Liver (tissue), 9 donors: ENCODE results near the gene ARL6IP4. TPM values are rescaled to one million over a fixed set of nuclear protein-coding genes. Genes with fewer than 3 reads are reported as not detected.

Source experiments
- DNase-seq: peaks from one replicate; pipeline ENCODE4 v3.0.0-alpha.2; 2017; ENCODE audit warnings: low spot score
- H3K27ac ChIP-seq, 2 donors: one replicate each; pipeline ENCODE4 v1.7.0; 2013; ENCODE audit warnings: inconsistent platforms in 2 of 2, low read length in 2 of 2, control low read depth in 1 of 2, low read depth in 1 of 2, mild to moderate bottlenecking in 1 of 2
- H3K27me3 ChIP-seq, 4 donors: one replicate each; pipeline versions ENCODE4 v1.6.1 to v1.7.0; 2013; ENCODE audit warnings: low read length in 3 of 4, inconsistent platforms in 1 of 4, mild to moderate bottlenecking in 1 of 4, moderate library complexity in 1 of 4; ENCODE audit not compliant: control insufficient read depth in 4 of 4, insufficient read depth in 4 of 4
- H3K36me3 ChIP-seq, 4 donors: one replicate each; pipeline versions ENCODE4 v1.6.1 to v1.7.0; 2013; ENCODE audit warnings: low read length in 3 of 4, mild to moderate bottlenecking in 3 of 4, low read depth in 1 of 4, moderate library complexity in 1 of 4; ENCODE audit not compliant: control insufficient read depth in 4 of 4, insufficient read depth in 3 of 4
- H3K4me1 ChIP-seq, 4 donors: one replicate each; pipeline versions ENCODE4 v1.6.1 to v1.7.0; 2013; ENCODE audit warnings: low read length in 3 of 4, mild to moderate bottlenecking in 3 of 4, moderate library complexity in 1 of 4; ENCODE audit not compliant: control insufficient read depth in 4 of 4, insufficient read depth in 4 of 4
- H3K4me3 ChIP-seq, 3 donors: one replicate each; pipeline versions ENCODE4 v1.6.1 to v1.7.0; 2013; ENCODE audit warnings: low read length in 3 of 3, control low read depth in 1 of 3, low read depth in 1 of 3, mild to moderate bottlenecking in 1 of 3
- H3K9ac ChIP-seq, 2 donors: one replicate each; pipeline ENCODE4 v1.7.0; 2013; ENCODE audit warnings: low read length in 2 of 2, mild to moderate bottlenecking in 2 of 2, moderate library complexity in 2 of 2, control low read depth in 1 of 2, low read depth in 1 of 2
- H3K9me3 ChIP-seq, 4 donors: one replicate each; pipeline versions ENCODE4 v1.6.1 to v1.7.0; 2013; ENCODE audit warnings: low read length in 3 of 4; ENCODE audit not compliant: control insufficient read depth in 4 of 4
- EGR1 ChIP-seq, 2 donors: IDR thresholded peaks; 2 replicates each; pipeline ENCODE4 v1.6.1; 2016 to 2018; ENCODE audit warnings: antibody characterized with exemption in 2 of 2, low read depth in 2 of 2
- FOXA1 ChIP-seq: IDR thresholded peaks from 2 replicates; pipeline ENCODE4 v1.6.1; 2016; ENCODE audit warnings: antibody characterized with exemption
- FOXA2 ChIP-seq: IDR thresholded peaks from 2 replicates; pipeline ENCODE4 v1.6.1; 2016; ENCODE audit warnings: antibody characterized with exemption
- GABPA ChIP-seq, 2 donors: IDR thresholded peaks in 1 of 2; conservative IDR thresholded peaks in 1 of 2; 2 replicates each; pipeline ENCODE4 v1.6.1; 2016; ENCODE audit warnings: antibody characterized with exemption in 2 of 2, mild to moderate bottlenecking in 1 of 2, moderate library complexity in 1 of 2
- HNF4A ChIP-seq, 2 donors: conservative IDR thresholded peaks; 2 replicates each; pipeline ENCODE4 v1.6.1; 2016; ENCODE audit warnings: antibody characterized with exemption in 2 of 2, mild to moderate bottlenecking in 2 of 2
- HNF4G ChIP-seq: IDR thresholded peaks from 2 replicates; pipeline ENCODE4 v1.6.1; 2016; ENCODE audit warnings: antibody characterized with exemption
- JUND ChIP-seq, 2 donors: IDR thresholded peaks; 2 replicates each; pipeline ENCODE4 v1.6.1; 2016; ENCODE audit warnings: antibody characterized with exemption in 2 of 2
- NR2F2 ChIP-seq: IDR thresholded peaks from 2 replicates; pipeline ENCODE4 v1.6.1; 2016; ENCODE audit warnings: antibody characterized with exemption
- RAD21 ChIP-seq, 2 donors: IDR thresholded peaks; 2 replicates each; pipeline ENCODE4 v1.6.1; 2016; ENCODE audit warnings: antibody characterized with exemption in 2 of 2, mild to moderate bottlenecking in 2 of 2
- RXRA ChIP-seq, 2 donors: IDR thresholded peaks; 2 replicates each; pipeline ENCODE4 v1.6.1; 2017 to 2018; ENCODE audit warnings: antibody characterized with exemption in 2 of 2, mild to moderate bottlenecking in 1 of 2
- SP1 ChIP-seq: IDR thresholded peaks from 2 replicates; pipeline ENCODE4 v1.6.1; 2018; ENCODE audit warnings: antibody characterized with exemption, mild to moderate bottlenecking
- TAF1 ChIP-seq: conservative IDR thresholded peaks from 2 replicates; pipeline ENCODE4 v1.6.1; 2016; ENCODE audit warnings: antibody characterized with exemption, mild to moderate bottlenecking
- YY1 ChIP-seq: IDR thresholded peaks from 2 replicates; pipeline ENCODE4 v1.6.1; 2016; ENCODE audit warnings: antibody characterized with exemption, mild to moderate bottlenecking
- WGBS: extraction: QIAGEN DNeasy Blood & Tissue Kit; methylation state at CpG from one replicate; pipeline ENCODE4 v1.1.7; 2013; 5-methylcytosine and 5-hydroxymethylcytosine counted together
- polyA plus RNA-seq, 2 donors: library from polyadenylated mRNA; stranded (reverse) in 1 of 2; unstranded in 1 of 2; fragments of 200-250 nt in 1 of 2; fragments of >200 nt in 1 of 2; fragmentation: Nextera tagmentation in 1 of 2; extraction: Ambion mirVana in 1 of 2; gene quantifications; one replicate each; pipeline versions ENCODE4 v1.2.1 to v1.2.3, GENCODE V29; 2013 to 2015
- total RNA-seq, 2 donors: library from RNA; depleted of rRNA; stranded (reverse); fragments of >200 nt; gene quantifications; one replicate each; pipeline ENCODE4 v1.2.3, GENCODE V29; 2014
- TF ChIP-seq, protein P1 (sequence below): IDR thresholded peaks from 2 replicates; pipeline ENCODE4 v1.6.1; 2016; ENCODE audit warnings: antibody characterized with exemption
- TF ChIP-seq, protein P2 (sequence below): IDR thresholded peaks from 2 replicates; pipeline ENCODE4 v1.6.1; 2016; ENCODE audit warnings: antibody characterized with exemption, mild to moderate bottlenecking
- TF ChIP-seq, protein P3 (sequence below): fragments of 150-350 bp; IDR thresholded peaks from 2 replicates; pipeline ENCODE4 v1.5.1; 2017; ENCODE audit warnings: improper control_type of control experiment, low read depth, low read length; ENCODE audit not compliant: missing input control
- TF ChIP-seq, protein P4 (sequence below): IDR thresholded peaks from 2 replicates; pipeline ENCODE4 v1.6.1; 2016; ENCODE audit warnings: antibody characterized with exemption
- TF ChIP-seq, protein P5 (sequence below): IDR thresholded peaks from 2 replicates; pipeline ENCODE4 v1.6.1; 2016; ENCODE audit warnings: antibody characterized with exemption
- donor health status: healthy.
- donor health status: healthy.
- donor health status: healthy.
- donor health status: healthy.
- donor health status: healthy.

The ARL6IP4 gene
- total and polyA plus RNA-seq, 4 donors = 59.2 to 187 (median 121) TPM

DNA sequence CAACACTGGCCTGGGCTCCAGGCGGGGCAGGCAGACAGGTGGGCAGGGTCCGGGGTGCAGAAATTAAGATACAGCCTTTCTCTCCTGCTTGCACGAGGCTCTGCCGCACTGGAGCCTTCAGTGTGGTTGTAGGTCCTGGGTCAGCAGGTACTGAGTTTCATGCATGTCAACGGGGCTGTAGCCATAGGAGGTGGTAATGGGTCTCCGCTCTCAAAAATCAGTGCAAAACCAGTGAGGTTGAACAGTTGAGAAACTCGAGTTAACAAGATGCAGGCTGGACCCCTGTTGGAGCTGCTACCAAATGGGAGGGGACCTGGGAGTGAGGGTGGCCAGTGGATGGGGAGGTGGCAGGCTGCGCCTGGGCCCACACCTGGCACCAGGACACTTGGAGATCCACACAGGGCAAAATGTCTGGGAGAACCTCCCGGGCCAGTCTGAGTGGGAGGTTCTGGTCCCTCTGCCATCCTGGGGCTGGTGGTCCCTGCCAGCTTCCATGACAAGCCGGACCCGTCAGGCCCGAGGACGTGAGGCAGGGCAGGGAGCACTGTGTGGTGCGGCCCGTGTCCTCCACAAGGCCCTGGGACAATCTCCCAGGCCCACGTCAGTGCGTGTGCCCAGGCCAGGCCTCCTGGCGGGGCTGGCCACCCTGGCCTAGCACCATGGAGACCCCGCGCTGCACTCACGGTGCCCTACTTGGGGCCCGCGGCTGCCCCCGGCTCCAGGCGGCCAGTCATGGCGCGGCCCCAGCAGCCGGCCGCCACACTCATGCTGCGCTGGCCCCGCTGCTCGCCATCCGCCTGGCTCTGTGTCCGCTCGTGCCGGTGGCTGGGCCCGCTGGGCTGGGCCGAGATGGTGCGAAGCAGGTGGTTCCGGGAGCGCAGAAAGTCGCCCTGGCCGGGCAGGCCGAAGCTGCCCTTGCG is 5.1 kb downstream of the ARL6IP4 start:
- Histone ChIP-seq H3K9ac (no peak overlapping the region), H3K36me3 (peaks cover 11 to 43% (median 19%) of the 10 kb centered on the region in 4 donors), H3K4me3 (no peak overlapping the region), H3K27ac (peak overlapping the region; percentile 68 to 79), H3K27me3 (no peaks in the 10 kb centered on the region), H3K4me1 (peaks cover 8 to 62% (median 44%) of the 10 kb centered on the region in 4 donors), H3K9me3 (no peaks in the 10 kb centered on the region)
- DNase-seq = no peak
- 89% methylated on average over 45 of the region's 45 CpGs for WGBS
- TF ChIP-seq HNF4G (no peak), FOXA2 (no peak)

DNA sequence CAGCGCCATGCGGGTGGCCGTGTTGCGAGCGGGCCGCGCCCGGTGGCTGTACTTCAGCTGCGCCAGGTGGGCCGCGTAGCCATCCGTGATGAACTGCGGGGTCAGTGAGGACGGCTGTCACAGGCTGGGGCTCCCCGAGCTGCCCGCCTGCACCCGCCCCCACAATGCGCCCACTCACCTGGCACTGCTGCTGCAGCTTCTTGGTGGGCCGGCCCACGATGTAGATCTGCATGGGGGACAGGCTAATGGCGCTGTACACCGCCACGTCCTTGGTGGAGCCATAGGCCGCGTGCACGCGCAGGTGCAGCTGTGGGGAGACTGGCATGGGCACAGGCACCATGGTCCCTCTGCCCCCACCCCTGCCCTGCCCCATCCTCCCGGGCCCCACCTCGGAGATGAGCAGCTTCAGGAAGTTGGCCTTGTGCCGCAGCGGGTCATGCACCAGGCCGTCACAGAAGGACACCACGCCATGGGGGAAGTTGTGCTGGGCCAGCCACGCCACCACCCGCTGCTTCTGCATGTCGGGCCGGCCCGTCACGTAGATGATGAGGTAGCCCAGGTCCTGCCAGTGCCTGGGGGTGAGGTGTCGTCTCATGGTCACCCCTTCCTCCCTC is 5.9 kb downstream of the ARL6IP4 start:
- H3K36me3 ChIP-seq = peaks cover 11 to 47% (median 21%) of the 10 kb centered on the region in 4 donors
- H3K27ac ChIP-seq = no peak overlapping the region
- H3K27me3 ChIP-seq = no peaks in the 10 kb centered on the region
- no peak for DNase-seq
- 98% methylated on average over 40 of the region's 40 CpGs for WGBS
- TF ChIP-seq FOXA2 (no peak), RAD21 (IDR thresholded peaks at IDR 0.05) (no peak), YY1 (no peak), TAF1 (no peak), HNF4A (conservative IDR thresholded peaks at IDR 0.05) (no peak), HNF4G (no peak), JUND (IDR thresholded peaks at IDR 0.05) (no peak), EGR1 (IDR thresholded peaks at IDR 0.05; ENCODE audit: low read depth in 2 of 2) (no peak), GABPA (IDR thresholded peaks at IDR 0.05 in 1 of 2, conservative IDR thresholded peaks at IDR 0.05 in 1 of 2) (no peak), RXRA (IDR thresholded peaks at IDR 0.05) (no peak), FOXA1 (no peak), NR2F2 (no peak), SP1 (no peak)
- TF ChIP-seq, protein P1, sequence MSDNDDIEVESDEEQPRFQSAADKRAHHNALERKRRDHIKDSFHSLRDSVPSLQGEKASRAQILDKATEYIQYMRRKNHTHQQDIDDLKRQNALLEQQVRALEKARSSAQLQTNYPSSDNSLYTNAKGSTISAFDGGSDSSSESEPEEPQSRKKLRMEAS = no peak
- TF ChIP-seq, protein P2, sequence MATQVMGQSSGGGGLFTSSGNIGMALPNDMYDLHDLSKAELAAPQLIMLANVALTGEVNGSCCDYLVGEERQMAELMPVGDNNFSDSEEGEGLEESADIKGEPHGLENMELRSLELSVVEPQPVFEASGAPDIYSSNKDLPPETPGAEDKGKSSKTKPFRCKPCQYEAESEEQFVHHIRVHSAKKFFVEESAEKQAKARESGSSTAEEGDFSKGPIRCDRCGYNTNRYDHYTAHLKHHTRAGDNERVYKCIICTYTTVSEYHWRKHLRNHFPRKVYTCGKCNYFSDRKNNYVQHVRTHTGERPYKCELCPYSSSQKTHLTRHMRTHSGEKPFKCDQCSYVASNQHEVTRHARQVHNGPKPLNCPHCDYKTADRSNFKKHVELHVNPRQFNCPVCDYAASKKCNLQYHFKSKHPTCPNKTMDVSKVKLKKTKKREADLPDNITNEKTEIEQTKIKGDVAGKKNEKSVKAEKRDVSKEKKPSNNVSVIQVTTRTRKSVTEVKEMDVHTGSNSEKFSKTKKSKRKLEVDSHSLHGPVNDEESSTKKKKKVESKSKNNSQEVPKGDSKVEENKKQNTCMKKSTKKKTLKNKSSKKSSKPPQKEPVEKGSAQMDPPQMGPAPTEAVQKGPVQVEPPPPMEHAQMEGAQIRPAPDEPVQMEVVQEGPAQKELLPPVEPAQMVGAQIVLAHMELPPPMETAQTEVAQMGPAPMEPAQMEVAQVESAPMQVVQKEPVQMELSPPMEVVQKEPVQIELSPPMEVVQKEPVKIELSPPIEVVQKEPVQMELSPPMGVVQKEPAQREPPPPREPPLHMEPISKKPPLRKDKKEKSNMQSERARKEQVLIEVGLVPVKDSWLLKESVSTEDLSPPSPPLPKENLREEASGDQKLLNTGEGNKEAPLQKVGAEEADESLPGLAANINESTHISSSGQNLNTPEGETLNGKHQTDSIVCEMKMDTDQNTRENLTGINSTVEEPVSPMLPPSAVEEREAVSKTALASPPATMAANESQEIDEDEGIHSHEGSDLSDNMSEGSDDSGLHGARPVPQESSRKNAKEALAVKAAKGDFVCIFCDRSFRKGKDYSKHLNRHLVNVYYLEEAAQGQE = no peak
- TF ChIP-seq, protein P3, sequence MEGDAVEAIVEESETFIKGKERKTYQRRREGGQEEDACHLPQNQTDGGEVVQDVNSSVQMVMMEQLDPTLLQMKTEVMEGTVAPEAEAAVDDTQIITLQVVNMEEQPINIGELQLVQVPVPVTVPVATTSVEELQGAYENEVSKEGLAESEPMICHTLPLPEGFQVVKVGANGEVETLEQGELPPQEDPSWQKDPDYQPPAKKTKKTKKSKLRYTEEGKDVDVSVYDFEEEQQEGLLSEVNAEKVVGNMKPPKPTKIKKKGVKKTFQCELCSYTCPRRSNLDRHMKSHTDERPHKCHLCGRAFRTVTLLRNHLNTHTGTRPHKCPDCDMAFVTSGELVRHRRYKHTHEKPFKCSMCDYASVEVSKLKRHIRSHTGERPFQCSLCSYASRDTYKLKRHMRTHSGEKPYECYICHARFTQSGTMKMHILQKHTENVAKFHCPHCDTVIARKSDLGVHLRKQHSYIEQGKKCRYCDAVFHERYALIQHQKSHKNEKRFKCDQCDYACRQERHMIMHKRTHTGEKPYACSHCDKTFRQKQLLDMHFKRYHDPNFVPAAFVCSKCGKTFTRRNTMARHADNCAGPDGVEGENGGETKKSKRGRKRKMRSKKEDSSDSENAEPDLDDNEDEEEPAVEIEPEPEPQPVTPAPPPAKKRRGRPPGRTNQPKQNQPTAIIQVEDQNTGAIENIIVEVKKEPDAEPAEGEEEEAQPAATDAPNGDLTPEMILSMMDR = no peak
- TF ChIP-seq, protein P4, sequence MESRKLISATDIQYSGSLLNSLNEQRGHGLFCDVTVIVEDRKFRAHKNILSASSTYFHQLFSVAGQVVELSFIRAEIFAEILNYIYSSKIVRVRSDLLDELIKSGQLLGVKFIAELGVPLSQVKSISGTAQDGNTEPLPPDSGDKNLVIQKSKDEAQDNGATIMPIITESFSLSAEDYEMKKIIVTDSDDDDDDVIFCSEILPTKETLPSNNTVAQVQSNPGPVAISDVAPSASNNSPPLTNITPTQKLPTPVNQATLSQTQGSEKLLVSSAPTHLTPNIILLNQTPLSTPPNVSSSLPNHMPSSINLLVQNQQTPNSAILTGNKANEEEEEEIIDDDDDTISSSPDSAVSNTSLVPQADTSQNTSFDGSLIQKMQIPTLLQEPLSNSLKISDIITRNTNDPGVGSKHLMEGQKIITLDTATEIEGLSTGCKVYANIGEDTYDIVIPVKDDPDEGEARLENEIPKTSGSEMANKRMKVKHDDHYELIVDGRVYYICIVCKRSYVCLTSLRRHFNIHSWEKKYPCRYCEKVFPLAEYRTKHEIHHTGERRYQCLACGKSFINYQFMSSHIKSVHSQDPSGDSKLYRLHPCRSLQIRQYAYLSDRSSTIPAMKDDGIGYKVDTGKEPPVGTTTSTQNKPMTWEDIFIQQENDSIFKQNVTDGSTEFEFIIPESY = no peak
- TF ChIP-seq, protein P5, sequence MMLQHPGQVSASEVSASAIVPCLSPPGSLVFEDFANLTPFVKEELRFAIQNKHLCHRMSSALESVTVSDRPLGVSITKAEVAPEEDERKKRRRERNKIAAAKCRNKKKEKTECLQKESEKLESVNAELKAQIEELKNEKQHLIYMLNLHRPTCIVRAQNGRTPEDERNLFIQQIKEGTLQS = no peak
- no peaks in the 10 kb centered on the region for H3K9me3 ChIP-seq
- no peak overlapping the region for H3K4me3 ChIP-seq
- peaks cover 8 to 59% (median 42%) of the 10 kb centered on the region in 4 donors for H3K4me1 ChIP-seq
- no peak overlapping the region for H3K9ac ChIP-seq
